WTC11 (cell line): Measurements from ENCODE around the gene DHDH. TPM values are rescaled to one million over a fixed set of nuclear protein-coding genes. Genes with fewer than 3 reads are reported as not detected.

Source experiments
- ATAC-seq: fragments of 200-7000 bp; cut with Tn5 transposase; 2 replicates; pipeline ENCODE4 v1.10.0; 2021; ENCODE audit warnings: mild to moderate bottlenecking, moderate library complexity
- CTCF ChIA-PET: fragments of 300-600 bp; sonication (Branson Sonifier 250); formaldehyde crosslinking; loops from one replicate; lab custom pipeline; 2021; ENCODE audit warnings: antibody characterized with exemption; lab: Charles Lee
- POLR2A ChIA-PET: fragments of 350-600 bp; sonication (Branson Sonifier 250); formaldehyde crosslinking; loops from one replicate; lab custom pipeline; 2021; ENCODE audit warnings: antibody characterized with exemption; lab: Charles Lee
- DNase-seq: peaks from one replicate; pipeline ENCODE4 v3.0.0; 2021; ENCODE audit warnings: low spot score
- H3K27ac Mint-ChIP-seq: 2 replicates; pipeline ENCODE4 v1.8.0; 2021; ENCODE audit warnings: mixed read lengths
- H3K27me3 Mint-ChIP-seq: 2 replicates; pipeline ENCODE4 v1.8.0; 2021; ENCODE audit warnings: low read depth, mild to moderate bottlenecking, moderate library complexity, mixed read lengths
- H3K36me3 Mint-ChIP-seq: 2 replicates; pipeline ENCODE4 v1.8.0; 2021; ENCODE audit warnings: mixed read lengths
- H3K4me1 Mint-ChIP-seq: 2 replicates; pipeline ENCODE4 v1.8.0; 2022; ENCODE audit warnings: mixed read lengths
- H3K4me3 Mint-ChIP-seq: 2 replicates; pipeline ENCODE4 v1.8.0; 2021; ENCODE audit warnings: mild to moderate bottlenecking, moderate library complexity, mixed read lengths
- H3K9me3 Mint-ChIP-seq: 2 replicates; pipeline ENCODE4 v1.8.0; 2021; ENCODE audit warnings: mixed read lengths
- CREB1 ChIP-seq: sonication (generic); formaldehyde crosslinking; IDR thresholded peaks from 2 replicates; pipeline ENCODE4 v1.8.0; 2023; ENCODE audit warnings: mild to moderate bottlenecking, missing genetic modification reagents
- KAT7 ChIP-seq: sonication (generic); formaldehyde crosslinking; IDR thresholded peaks from 2 replicates; pipeline ENCODE4 v1.8.1; 2023; ENCODE audit warnings: missing genetic modification reagents, mild to moderate bottlenecking, borderline replicate concordance
- MYBL2 ChIP-seq: sonication (generic); formaldehyde crosslinking; IDR thresholded peaks from 2 replicates; pipeline ENCODE4 v1.8.1; 2023; ENCODE audit warnings: mild to moderate bottlenecking, moderate library complexity, missing genetic modification reagents
- NR1H2 ChIP-seq: sonication (generic); formaldehyde crosslinking; IDR thresholded peaks from 2 replicates; pipeline ENCODE4 v1.9.0; 2021; ENCODE audit warnings: mild to moderate bottlenecking, moderate library complexity, missing genetic modification reagents
- ZNF263 ChIP-seq: sonication (generic); formaldehyde crosslinking; IDR thresholded peaks from 2 replicates; pipeline ENCODE4 v1.8.1; 2022; ENCODE audit warnings: low read depth, mild to moderate bottlenecking, moderate library complexity, missing genetic modification reagents
- total RNA-seq: library from RNA; stranded (reverse); gene quantifications from 3 replicates; pipeline ENCODE4 v1.2.3, GENCODE V29; 2021
- TF ChIP-seq, protein P1 (sequence below): sonication (generic); formaldehyde crosslinking; IDR thresholded peaks from 2 replicates; pipeline ENCODE4 v1.8.0; 2022; ENCODE audit warnings: mild to moderate bottlenecking, missing genetic modification reagents

Gene DHDH
- total RNA-seq, 1 experiment from 2014 or later = 3.0 TPM

DNA sequence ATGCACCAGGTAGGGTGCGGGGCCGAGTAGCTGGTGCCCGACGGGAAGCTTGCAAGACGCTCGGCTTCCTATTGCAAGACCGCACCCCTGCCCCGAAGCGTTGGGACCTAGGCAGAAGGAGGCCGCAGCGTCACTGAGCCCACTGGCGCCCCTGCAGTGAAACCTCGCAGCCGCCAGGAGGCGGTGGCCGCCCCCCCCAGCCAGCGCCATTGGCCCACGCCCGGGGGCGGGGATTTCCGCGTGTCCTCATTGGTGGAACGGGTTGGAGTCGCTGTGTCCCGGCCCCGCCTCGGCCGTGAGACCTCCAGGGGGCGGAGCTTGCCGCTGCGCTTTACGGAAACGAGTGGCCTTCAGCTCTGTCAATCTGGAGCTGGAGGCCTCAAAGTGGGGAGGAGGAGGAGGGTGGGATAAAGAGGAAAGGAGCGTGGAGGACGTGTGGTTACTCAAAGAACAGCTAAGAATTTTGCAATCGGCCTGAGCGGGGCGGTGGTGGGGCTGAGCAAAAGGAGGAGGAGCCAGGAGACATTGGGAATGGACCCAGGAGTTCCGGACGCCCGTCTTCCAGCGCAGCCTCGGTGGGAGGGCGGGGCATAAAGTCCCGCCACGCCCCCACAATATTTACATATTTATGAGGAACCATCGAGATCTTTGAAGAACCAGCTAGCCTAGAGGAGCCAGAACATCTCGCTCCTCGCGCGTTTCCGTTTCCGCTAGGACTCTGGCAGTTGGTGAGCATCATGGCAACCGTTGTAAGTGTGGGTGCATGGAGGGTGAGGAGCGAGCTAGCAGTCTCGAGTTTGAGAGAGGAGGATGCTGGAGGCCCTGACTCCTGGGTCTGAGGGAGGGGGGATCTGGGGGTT, 59.9 kb downstream of the DHDH start, which contains the start of the genes GYS1 and RUVBL2 (continued):
- TF ChIP-seq MYBL2 (CRISPR knock-in tag) = 0 out of 2 replicates have a peak, but pooled peaks have one; percentile 49

DNA sequence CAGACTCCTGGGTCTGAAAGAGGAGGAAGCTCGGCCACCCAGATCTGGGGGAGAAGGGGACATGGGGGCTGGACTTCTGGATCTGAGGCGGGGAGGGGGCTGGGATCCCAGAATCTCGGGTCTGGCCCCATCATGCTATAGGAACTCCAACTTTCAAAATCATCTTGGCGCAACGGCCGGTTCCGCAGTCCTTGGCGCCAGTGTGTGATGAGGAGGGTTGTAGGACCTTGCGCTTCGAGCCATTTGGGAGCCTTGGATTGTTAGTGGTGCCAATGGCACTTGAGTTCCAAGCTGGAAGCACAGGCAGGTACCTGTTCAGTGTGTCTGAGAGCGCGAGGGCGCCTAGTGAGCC, 60.5 kb downstream of the DHDH start:
- Mint-ChIP-seq H3K9me3 (no peaks in the 10 kb centered on the region), H3K4me1 (peaks cover 31% of the 10 kb centered on the region), H3K36me3 (peaks cover 12% of the 10 kb centered on the region), H3K27ac (peak overlapping the region; percentile 97), H3K4me3 (peak overlapping the region; percentile 99), H3K27me3 (no peaks in the 10 kb centered on the region)
- TF ChIP-seq KAT7 (CRISPR knock-in tag) (no peak), ZNF263 (CRISPR knock-in tag) (no peak), CREB1 (CRISPR knock-in tag) (no peak), NR1H2 (CRISPR knock-in tag) (no peak)
- TF ChIP-seq, protein P1, sequence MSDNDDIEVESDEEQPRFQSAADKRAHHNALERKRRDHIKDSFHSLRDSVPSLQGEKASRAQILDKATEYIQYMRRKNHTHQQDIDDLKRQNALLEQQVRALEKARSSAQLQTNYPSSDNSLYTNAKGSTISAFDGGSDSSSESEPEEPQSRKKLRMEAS = no peak
- ChIA-PET CTCF (interaction anchor here (0.6 to 3.4 kb wide), 58 partner anchors 10 to 819 kb away, joined by 3 to 60 read pairs (median 8); partner anchors contain the start of genes CA11, CGB2, CGB7 and DHDH), POLR2A (interaction anchor here (0.6 to 2.1 kb wide), 6 partner anchors 23 to 363 kb away, joined by 3 to 10 read pairs (median 4); no protein-coding TSS in a partner anchor)
- DNase-seq (no peak), ATAC-seq (no peak)

Other genes starting within 250 kb of the DHDH start
- gene FUT2, start 237.7 kb upstream of the DHDH start, total RNA-seq = 5.9 to 6.8 TPM (median 6.5 TPM) in 3 replicates
- 1.4 to 2.2 TPM (median 1.6 TPM) in 3 replicates for gene MAMSTR, start 214.0 kb upstream of the DHDH start, total RNA-seq
- gene RASIP1, start 193.1 kb upstream of the DHDH start, total RNA-seq = 4.4 to 5.4 TPM (median 5.2 TPM) in 3 replicates
- gene IZUMO1, start 186.8 kb upstream of the DHDH start, total RNA-seq = 1.3 to 2.2 TPM (median 1.3 TPM) in 3 replicates
- 9.9 to 11.5 TPM (median 10.1 TPM) in 3 replicates for gene FUT1, start 181.1 kb upstream of the DHDH start, total RNA-seq
- gene FGF21, start 178.2 kb upstream of the DHDH start, total RNA-seq = 0.21 to 0.44 TPM (median 0.26 TPM) in 3 replicates
- 38.7 to 48.5 TPM (median 47.7 TPM) in 3 replicates for gene BCAT2, start 122.7 kb upstream of the DHDH start, total RNA-seq
- 11.4 to 18.2 TPM (median 17.0 TPM) in 3 replicates for gene HSD17B14, start 97.2 kb upstream of the DHDH start, total RNA-seq
- gene PLEKHA4, start 65.1 kb upstream of the DHDH start, total RNA-seq = 14.8 to 17.7 TPM (median 16.8 TPM) in 3 replicates
- 17.0 to 19.5 TPM (median 17.9 TPM) in 3 replicates for gene PPP1R15A, start 61.3 kb upstream of the DHDH start, total RNA-seq
- 3.1 to 5.6 TPM (median 3.9 TPM) in 3 replicates for gene TULP2, start 35.0 kb upstream of the DHDH start, total RNA-seq
- gene NUCB1, start 33.4 kb upstream of the DHDH start, total RNA-seq = 145 to 153 TPM (median 149 TPM) in 3 replicates
- 346 to 387 TPM (median 351 TPM) in 3 replicates for gene BAX, start 21.2 kb downstream of the DHDH start, total RNA-seq
- gene FTL, start 31.6 kb downstream of the DHDH start, total RNA-seq = 1,061 to 1,225 TPM (median 1,202 TPM) in 3 replicates
- 45.9 to 52.0 TPM (median 46.1 TPM) in 3 replicates for gene GYS1, start 59.6 kb downstream of the DHDH start, total RNA-seq
- 168 to 178 TPM (median 169 TPM) in 3 replicates for gene RUVBL2, start 60.2 kb downstream of the DHDH start, total RNA-seq
- 1.3 TPM in 1 of 3 replicates, not detected in the others for gene LHB, start 83.4 kb downstream of the DHDH start, total RNA-seq
- gene CGB3, start 90.6 kb downstream of the DHDH start, total RNA-seq = not detected in 3 replicates
- gene CGB2, start 98.2 kb downstream of the DHDH start, total RNA-seq = 1.1 to 1.2 TPM in 2 of 3 replicates, not detected in the other
- 0.87 TPM in 1 of 3 replicates, not detected in the others for gene CGB1, start 103.2 kb downstream of the DHDH start, total RNA-seq
- gene CGB5, start 110.1 kb downstream of the DHDH start, total RNA-seq = 0.30 to 0.62 TPM (median 0.35 TPM) in 3 replicates
- 0.31 TPM in 1 of 3 replicates, not detected in the others for gene CGB8, start 115.4 kb downstream of the DHDH start, total RNA-seq
- gene CGB7, start 124.0 kb downstream of the DHDH start, total RNA-seq = 1.6 to 2.9 TPM (median 2.7 TPM) in 3 replicates
- gene NTF4, start 131.1 kb downstream of the DHDH start, total RNA-seq = 3.9 to 7.7 TPM (median 5.0 TPM) in 3 replicates
- 0.09 TPM in 3 replicates for gene KCNA7, start 139.0 kb downstream of the DHDH start, total RNA-seq
- gene SNRNP70, start 151.8 kb downstream of the DHDH start, total RNA-seq = 253 to 267 TPM (median 266 TPM) in 3 replicates
- 5.1 to 5.7 TPM (median 5.1 TPM) in 3 replicates for gene LIN7B, start 180.7 kb downstream of the DHDH start, total RNA-seq
- 3.1 to 3.4 TPM (median 3.2 TPM) in 3 replicates for gene C19orf73, start 185.4 kb downstream of the DHDH start, total RNA-seq
- 25.5 to 30.1 TPM (median 27.3 TPM) in 3 replicates for gene PPFIA3, start 185.8 kb downstream of the DHDH start, total RNA-seq
- 1.9 to 5.0 TPM (median 4.6 TPM) in 3 replicates for gene HRC, start 221.7 kb downstream of the DHDH start, total RNA-seq
- gene TRPM4, start 224.1 kb downstream of the DHDH start, total RNA-seq = 15.5 to 24.8 TPM (median 23.6 TPM) in 3 replicates